NCI-H748 treated with DMSO at 0.1 percent for 48 hours (cell line): Measurements from ENCODE around the gene ACAN.

ENCODE experiments used
- DNase-seq: peaks from one replicate; lab custom pipeline; 2025; lab: John Stamatoyannopoulos, UW

Gene ACAN

GRCh38 chr15:88802250-88802990 is 816 bp upstream of the ACAN start:
- DNase-seq = no peak

GRCh38 chr15:88802991-88803240 is 320 bp upstream of the ACAN start:
- no peak for DNase-seq

GRCh38 chr15:88803920-88804247 is 648 bp downstream of the ACAN start:
- DNase-seq = no peak

- DNase-seq = no peak
Measured at GRCh38 chr15:88804257-88804656, 1.0 kb downstream of the ACAN start.

- DNase-seq = no peak
Measured at GRCh38 chr15:88805031-88805780, 2.0 kb downstream of the ACAN start.

GRCh38 chr15:88810446-88810845 is 7.2 kb downstream of the ACAN start:
- no peak for DNase-seq

- no peak for DNase-seq
Measured at GRCh38 chr15:88812133-88812532, 8.9 kb downstream of the ACAN start.

GRCh38 chr15:88813960-88814359 is 10.7 kb downstream of the ACAN start:
- no peak for DNase-seq

GRCh38 chr15:88814393-88814792 is 11.2 kb downstream of the ACAN start:
- no peak for DNase-seq

GRCh38 chr15:88818920-88819319 is 15.7 kb downstream of the ACAN start:
- no peak for DNase-seq

- DNase-seq = no peak
Measured at GRCh38 chr15:88821993-88822392, 18.8 kb downstream of the ACAN start.

GRCh38 chr15:88828791-88829190 is 25.6 kb downstream of the ACAN start:
- DNase-seq = no peak

GRCh38 chr15:88830016-88830415 is 26.8 kb downstream of the ACAN start:
- no peak for DNase-seq

GRCh38 chr15:88832820-88833730 is 29.8 kb downstream of the ACAN start:
- no peak for DNase-seq

- no peak for DNase-seq
Measured at GRCh38 chr15:88833731-88834100, 30.5 kb downstream of the ACAN start.

- no peak for DNase-seq
Measured at GRCh38 chr15:88834211-88834812, 31.1 kb downstream of the ACAN start.

GRCh38 chr15:88835119-88835518 is 31.9 kb downstream of the ACAN start:
- no peak for DNase-seq

GRCh38 chr15:88835646-88836045 is 32.4 kb downstream of the ACAN start:
- no peak for DNase-seq

- DNase-seq = no peak
Measured at GRCh38 chr15:88838667-88839066, 35.4 kb downstream of the ACAN start.

- no peak for DNase-seq
Measured at GRCh38 chr15:88839146-88839545, 35.9 kb downstream of the ACAN start.

- DNase-seq = no peak
Measured at GRCh38 chr15:88839961-88840360, 36.7 kb downstream of the ACAN start.

- no peak for DNase-seq
Measured at GRCh38 chr15:88841236-88841635, 38.0 kb downstream of the ACAN start.

- no peak for DNase-seq
Measured at GRCh38 chr15:88842156-88842555, 38.9 kb downstream of the ACAN start.
